ENCODE data around the gene C1orf226. TPM values are rescaled to one million over a fixed set of nuclear protein-coding genes. Genes with fewer than 3 reads are reported as not detected.

Gene C1orf226
- polyA plus RNA-seq, 1 experiment = 0.07 TPM

DNA sequence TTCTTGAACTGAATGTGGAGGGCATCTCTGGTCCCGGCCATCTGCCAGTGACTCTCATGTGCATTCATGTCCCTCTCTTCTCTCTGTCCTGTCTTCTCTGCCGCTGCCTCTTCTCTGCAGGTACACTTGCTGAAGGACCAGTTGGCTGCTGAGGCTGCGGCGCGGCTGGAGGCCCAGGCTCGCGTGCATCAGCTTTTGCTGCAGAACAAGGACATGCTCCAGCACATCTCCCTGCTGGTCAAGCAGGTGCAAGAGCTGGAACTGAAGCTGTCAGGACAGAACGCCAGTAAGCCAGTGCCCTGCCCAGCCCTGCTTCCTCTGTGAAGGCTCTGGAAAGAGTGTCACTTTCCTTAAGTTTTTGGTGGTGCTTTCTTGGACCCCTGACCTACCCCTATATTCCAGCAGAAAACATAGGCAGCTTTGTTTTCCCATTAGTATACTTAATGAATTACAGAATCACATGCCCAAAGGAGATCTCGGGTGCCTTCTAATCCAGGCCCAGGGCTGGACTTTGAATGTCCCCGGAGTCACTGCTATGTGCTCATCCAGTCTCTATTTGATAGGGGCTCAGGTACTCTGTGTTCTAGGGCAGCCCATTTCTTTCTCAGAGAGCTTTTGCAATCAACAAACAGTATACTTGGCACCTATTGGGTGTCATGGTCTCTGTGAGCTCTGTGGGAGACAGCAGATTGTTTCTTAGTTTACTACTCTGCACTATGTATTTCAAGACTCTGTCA lies 16.1 kb upstream of the C1orf226 start:
- Histone ChIP-seq H3K27ac (ENCODE audit: low read depth, low read length) (no peak overlapping the region), H3K4me3 (ENCODE audit: low read depth, low read length) (no peak overlapping the region), H3K9me3 (ENCODE audit: control insufficient read depth, insufficient read depth, low read length) (peaks cover 5% of the 10 kb centered on the region; the same call in 1 of the 2 replicates), H3K27me3 (ENCODE audit: control insufficient read depth, insufficient read depth, low read length) (peaks cover 11% of the 10 kb centered on the region)
- CTCF ChIA-PET = interaction anchor here (1.1 kb wide), 1 partner anchor 8 kb away, joined by 4 read pairs; no protein-coding TSS in a partner anchor
- DNase-seq (ENCODE audit: low read depth, low spot score) = no peak
- POLR2A ChIA-PET = no interaction called here
- TF ChIP-seq, protein P1, sequence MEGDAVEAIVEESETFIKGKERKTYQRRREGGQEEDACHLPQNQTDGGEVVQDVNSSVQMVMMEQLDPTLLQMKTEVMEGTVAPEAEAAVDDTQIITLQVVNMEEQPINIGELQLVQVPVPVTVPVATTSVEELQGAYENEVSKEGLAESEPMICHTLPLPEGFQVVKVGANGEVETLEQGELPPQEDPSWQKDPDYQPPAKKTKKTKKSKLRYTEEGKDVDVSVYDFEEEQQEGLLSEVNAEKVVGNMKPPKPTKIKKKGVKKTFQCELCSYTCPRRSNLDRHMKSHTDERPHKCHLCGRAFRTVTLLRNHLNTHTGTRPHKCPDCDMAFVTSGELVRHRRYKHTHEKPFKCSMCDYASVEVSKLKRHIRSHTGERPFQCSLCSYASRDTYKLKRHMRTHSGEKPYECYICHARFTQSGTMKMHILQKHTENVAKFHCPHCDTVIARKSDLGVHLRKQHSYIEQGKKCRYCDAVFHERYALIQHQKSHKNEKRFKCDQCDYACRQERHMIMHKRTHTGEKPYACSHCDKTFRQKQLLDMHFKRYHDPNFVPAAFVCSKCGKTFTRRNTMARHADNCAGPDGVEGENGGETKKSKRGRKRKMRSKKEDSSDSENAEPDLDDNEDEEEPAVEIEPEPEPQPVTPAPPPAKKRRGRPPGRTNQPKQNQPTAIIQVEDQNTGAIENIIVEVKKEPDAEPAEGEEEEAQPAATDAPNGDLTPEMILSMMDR (IDR thresholded peaks at IDR 0.05; ENCODE audit: low read depth, low read length) = no peak

GRCh38 chr1:162366149-162366548 lies 15.4 kb upstream of the C1orf226 start:
- POLR2A ChIA-PET = no interaction called here
- Histone ChIP-seq H3K4me3 (ENCODE audit: low read depth, low read length) (no peak overlapping the region), H3K27me3 (ENCODE audit: control insufficient read depth, insufficient read depth, low read length) (peaks cover 11% of the 10 kb centered on the region), H3K9me3 (ENCODE audit: control insufficient read depth, insufficient read depth, low read length) (peaks cover 5% of the 10 kb centered on the region; the same call in 1 of the 2 replicates), H3K27ac (ENCODE audit: low read depth, low read length) (no peak overlapping the region)
- CTCF ChIA-PET = interaction anchor here (1.1 kb wide), 1 partner anchor 9 kb away, joined by 4 read pairs; no protein-coding TSS in a partner anchor
- no peak for DNase-seq (ENCODE audit: low read depth, low spot score)
- TF ChIP-seq, protein P1 (IDR thresholded peaks at IDR 0.05; ENCODE audit: low read depth, low read length) = no peak

DNA sequence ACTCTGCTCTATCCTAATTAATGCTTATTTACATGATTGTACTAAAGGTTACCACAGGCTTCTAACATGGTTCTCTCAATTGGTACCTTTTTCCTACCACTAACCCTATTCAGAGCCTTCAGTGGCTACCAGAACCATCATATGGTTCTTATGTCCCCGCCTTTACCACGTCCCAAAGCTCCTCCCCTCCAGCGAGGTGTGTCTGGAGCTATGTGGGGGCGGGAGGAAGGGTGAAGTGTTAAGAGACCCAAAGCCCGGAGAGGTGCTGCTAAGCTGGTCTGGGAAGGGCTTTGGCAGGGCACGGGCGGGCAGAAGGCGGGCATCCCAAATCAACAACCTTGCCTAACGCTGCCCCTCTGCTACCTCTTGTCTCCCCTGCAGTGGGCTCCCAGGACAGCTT lies 14.9 kb upstream of the C1orf226 start:
- ChIA-PET CTCF (interaction anchor here (1.1 kb wide), 1 partner anchor 10 kb away, joined by 4 read pairs; no protein-coding TSS in a partner anchor), POLR2A (no interaction called here)
- H3K9me3 ChIP-seq (ENCODE audit: control insufficient read depth, insufficient read depth, low read length) = peaks cover 5% of the 10 kb centered on the region; the same call in 1 of the 2 replicates
- H3K27me3 ChIP-seq (ENCODE audit: control insufficient read depth, insufficient read depth, low read length) = peaks cover 11% of the 10 kb centered on the region
- TF ChIP-seq, protein P1 (IDR thresholded peaks at IDR 0.05; ENCODE audit: low read depth, low read length) = no peak
- H3K27ac ChIP-seq (ENCODE audit: low read depth, low read length) = no peak overlapping the region
- no peak overlapping the region for H3K4me3 ChIP-seq (ENCODE audit: low read depth, low read length)
- DNase-seq (ENCODE audit: low read depth, low spot score) = no peak

DNA sequence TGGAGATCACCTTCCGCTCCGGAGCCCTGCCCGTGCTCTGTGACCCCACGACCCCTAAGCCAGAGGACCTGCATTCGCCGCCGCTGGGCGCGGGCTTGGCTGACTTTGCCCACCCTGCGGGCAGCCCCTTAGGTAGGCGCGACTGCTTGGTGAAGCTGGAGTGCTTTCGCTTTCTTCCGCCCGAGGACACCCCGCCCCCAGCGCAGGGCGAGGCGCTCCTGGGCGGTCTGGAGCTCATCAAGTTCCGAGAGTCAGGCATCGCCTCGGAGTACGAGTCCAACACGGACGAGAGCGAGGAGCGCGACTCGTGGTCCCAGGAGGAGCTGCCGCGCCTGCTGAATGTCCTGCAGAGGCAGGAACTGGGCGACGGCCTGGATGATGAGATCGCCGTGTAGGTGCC lies 14.5 kb upstream of the C1orf226 start:
- Histone ChIP-seq H3K4me3 (ENCODE audit: low read depth, low read length) (no peak overlapping the region), H3K9me3 (ENCODE audit: control insufficient read depth, insufficient read depth, low read length) (peaks cover 5% of the 10 kb centered on the region; the same call in 1 of the 2 replicates), H3K27ac (ENCODE audit: low read depth, low read length) (no peak overlapping the region), H3K27me3 (ENCODE audit: control insufficient read depth, insufficient read depth, low read length) (peaks cover 11% of the 10 kb centered on the region)
- ChIA-PET CTCF (no interaction called here), POLR2A (no interaction called here)
- TF ChIP-seq, protein P1 (IDR thresholded peaks at IDR 0.05; ENCODE audit: low read depth, low read length) = no peak
- DNase-seq (ENCODE audit: low read depth, low spot score) = no peak

- no peak for DNase-seq (ENCODE audit: low read depth, low spot score)
- peaks cover 11% of the 10 kb centered on the region for H3K27me3 ChIP-seq (ENCODE audit: control insufficient read depth, insufficient read depth, low read length)
- no peak overlapping the region for H3K4me3 ChIP-seq (ENCODE audit: low read depth, low read length)
- POLR2A ChIA-PET = no interaction called here
- CTCF ChIA-PET = no interaction called here
- H3K27ac ChIP-seq (ENCODE audit: low read depth, low read length) = no peak overlapping the region
- peaks cover 5% of the 10 kb centered on the region; the same call in 1 of the 2 replicates for H3K9me3 ChIP-seq (ENCODE audit: control insufficient read depth, insufficient read depth, low read length)
- TF ChIP-seq, protein P1 (IDR thresholded peaks at IDR 0.05; ENCODE audit: low read depth, low read length) = no peak
Measured at GRCh38 chr1:162367772-162368171, 13.8 kb upstream of the C1orf226 start.
